Measurements from ENCODE around the gene TIAM1. TPM values are rescaled to one million over a fixed set of nuclear protein-coding genes. Genes with fewer than 3 reads are reported as not detected.

TIAM1 gene
- total RNA-seq, 1 donor from 2014 or later: 6.7 TPM

DNA sequence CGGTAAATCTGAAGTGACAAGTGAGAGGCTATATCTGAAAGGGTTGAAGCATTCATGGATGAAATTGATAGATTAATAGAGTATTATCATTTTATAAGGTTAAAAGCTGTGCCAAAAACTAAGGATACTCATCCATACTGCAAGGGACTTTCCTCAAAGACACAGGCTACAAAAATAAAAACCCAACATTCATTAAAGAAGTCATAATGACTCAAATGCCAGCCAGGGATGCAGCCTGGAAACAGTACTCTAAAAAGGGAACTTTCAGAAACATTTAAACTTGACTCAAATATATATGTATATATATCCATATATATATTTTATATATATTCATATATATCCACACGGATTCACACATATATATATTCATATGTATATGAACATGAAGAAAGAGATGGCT, 1.1 kb upstream of the TIAM1 start:
- Histone ChIP-seq H3K36me3 (ENCODE audit: control insufficient read depth, insufficient read depth, low read length) (no peaks in the 10 kb centered on the region), H3K27me3 (ENCODE audit: control insufficient read depth, insufficient read depth, low read length) (no peaks in the 10 kb centered on the region), H3K4me3 (ENCODE audit: low read depth, low read length) (no peak overlapping the region)
- DNase-seq (ENCODE audit: low read depth): no peak
- TF ChIP-seq, protein P1, sequence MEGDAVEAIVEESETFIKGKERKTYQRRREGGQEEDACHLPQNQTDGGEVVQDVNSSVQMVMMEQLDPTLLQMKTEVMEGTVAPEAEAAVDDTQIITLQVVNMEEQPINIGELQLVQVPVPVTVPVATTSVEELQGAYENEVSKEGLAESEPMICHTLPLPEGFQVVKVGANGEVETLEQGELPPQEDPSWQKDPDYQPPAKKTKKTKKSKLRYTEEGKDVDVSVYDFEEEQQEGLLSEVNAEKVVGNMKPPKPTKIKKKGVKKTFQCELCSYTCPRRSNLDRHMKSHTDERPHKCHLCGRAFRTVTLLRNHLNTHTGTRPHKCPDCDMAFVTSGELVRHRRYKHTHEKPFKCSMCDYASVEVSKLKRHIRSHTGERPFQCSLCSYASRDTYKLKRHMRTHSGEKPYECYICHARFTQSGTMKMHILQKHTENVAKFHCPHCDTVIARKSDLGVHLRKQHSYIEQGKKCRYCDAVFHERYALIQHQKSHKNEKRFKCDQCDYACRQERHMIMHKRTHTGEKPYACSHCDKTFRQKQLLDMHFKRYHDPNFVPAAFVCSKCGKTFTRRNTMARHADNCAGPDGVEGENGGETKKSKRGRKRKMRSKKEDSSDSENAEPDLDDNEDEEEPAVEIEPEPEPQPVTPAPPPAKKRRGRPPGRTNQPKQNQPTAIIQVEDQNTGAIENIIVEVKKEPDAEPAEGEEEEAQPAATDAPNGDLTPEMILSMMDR (IDR thresholded peaks at IDR 0.05; ENCODE audit: insufficient read depth, low read length, poor library complexity, severe bottlenecking): no peak

DNA sequence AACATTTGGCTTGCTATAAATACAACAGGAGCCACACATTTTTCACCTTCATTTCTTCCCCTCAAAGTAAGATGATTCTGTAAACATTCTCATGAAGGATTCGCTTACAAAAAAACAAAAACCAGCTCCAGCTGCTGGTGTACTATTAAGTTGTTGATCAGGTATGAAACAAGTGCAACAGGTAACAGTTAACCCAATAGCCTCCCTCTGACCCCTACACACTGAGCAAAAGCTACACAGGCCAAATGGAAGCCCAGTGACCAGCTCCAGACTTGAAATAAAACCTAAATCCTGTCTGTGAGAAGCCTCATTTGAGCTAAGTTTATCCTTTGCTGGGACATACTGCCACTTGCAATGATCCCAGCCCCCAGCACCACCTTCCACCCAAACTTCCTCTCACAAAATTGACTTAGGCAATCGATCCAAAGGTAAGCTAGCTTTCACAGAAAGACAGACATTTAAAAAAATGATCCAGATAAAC, 991 bp downstream of the TIAM1 start:
- H3K36me3 ChIP-seq (ENCODE audit: control insufficient read depth, insufficient read depth, low read length): no peaks in the 10 kb centered on the region
- TF ChIP-seq, protein P1 (IDR thresholded peaks at IDR 0.05; ENCODE audit: insufficient read depth, low read length, poor library complexity, severe bottlenecking): no peak
- H3K4me3 ChIP-seq (ENCODE audit: low read depth, low read length): peak overlapping the region; percentile 79
- H3K27me3 ChIP-seq (ENCODE audit: control insufficient read depth, insufficient read depth, low read length): no peaks in the 10 kb centered on the region
- DNase-seq (ENCODE audit: low read depth): no peak

DNA sequence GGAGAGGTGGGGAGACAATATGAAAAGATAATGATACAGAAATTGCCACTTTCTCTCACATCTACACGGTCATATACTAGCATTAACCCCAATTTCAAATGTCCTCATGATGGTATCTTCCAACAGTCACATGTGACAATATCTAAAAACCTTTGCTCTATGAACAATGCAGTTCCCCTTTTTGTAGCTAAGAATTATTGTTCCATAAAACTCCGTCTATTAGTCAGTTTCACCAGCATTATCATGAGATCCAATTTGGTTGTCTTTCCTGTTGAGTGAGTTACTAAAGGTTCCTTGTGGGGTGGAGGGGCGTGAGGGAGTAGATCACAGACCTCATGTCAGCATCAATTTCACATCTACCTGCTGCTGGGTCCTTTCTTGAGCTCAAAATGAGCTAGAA, 1.7 kb downstream of the TIAM1 start:
- H3K4me3 ChIP-seq (ENCODE audit: low read depth, low read length): no peak overlapping the region
- DNase-seq (ENCODE audit: low read depth): no peak
- H3K27me3 ChIP-seq (ENCODE audit: control insufficient read depth, insufficient read depth, low read length): no peaks in the 10 kb centered on the region
- TF ChIP-seq, protein P1 (IDR thresholded peaks at IDR 0.05; ENCODE audit: insufficient read depth, low read length, poor library complexity, severe bottlenecking): no peak
- no peaks in the 10 kb centered on the region for H3K36me3 ChIP-seq (ENCODE audit: control insufficient read depth, insufficient read depth, low read length)

DNA sequence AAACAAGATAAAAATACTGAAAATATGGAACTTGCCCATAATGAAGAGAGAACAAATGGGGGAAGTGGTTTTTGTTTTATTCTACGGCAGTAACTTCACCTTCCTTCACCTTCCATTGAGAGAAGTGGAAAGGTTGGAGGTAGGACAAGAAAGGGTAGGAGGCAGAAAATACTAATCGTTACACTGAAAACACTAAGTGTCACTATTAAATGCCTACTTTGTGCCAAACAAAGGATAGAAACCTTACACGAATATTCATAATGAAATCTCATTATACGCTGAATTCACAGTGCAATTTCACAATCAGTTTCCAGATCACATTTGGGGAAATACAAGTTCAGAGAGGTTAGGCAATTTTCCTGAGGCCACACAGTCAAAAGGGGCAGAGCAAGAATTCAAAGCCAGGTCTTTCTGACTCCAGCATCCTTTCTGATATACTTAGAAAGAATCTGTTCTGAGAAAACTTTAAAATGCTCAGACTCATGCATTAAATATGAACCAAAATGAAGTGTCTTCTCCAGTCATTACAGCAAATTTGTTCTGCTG, 3.0 kb downstream of the TIAM1 start:
- no peak for DNase-seq (ENCODE audit: low read depth)
- TF ChIP-seq, protein P1 (IDR thresholded peaks at IDR 0.05; ENCODE audit: insufficient read depth, low read length, poor library complexity, severe bottlenecking): no peak
- no peak overlapping the region for H3K4me3 ChIP-seq (ENCODE audit: low read depth, low read length)
- no peaks in the 10 kb centered on the region for H3K27me3 ChIP-seq (ENCODE audit: control insufficient read depth, insufficient read depth, low read length)
- no peaks in the 10 kb centered on the region for H3K36me3 ChIP-seq (ENCODE audit: control insufficient read depth, insufficient read depth, low read length)

DNA sequence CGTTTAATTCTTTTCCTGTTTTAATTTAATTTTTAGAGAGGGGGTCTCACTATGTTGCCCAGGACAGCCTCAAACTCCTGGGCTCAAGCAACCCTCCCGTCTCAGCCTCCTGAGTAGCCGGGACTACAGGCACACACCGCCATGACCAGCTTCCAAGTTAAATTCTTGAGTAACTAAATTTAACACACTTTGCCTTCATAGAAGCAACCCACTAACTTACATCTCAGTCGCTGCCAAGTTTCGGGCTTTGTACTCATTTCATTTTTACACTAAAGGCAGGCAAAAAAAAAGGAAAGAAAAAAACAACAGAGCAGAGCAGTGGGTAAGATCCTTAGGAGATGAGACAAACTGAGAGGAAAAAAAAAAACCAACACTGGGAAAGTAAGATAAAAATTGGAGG, 3.5 kb downstream of the TIAM1 start:
- no peaks in the 10 kb centered on the region for H3K27me3 ChIP-seq (ENCODE audit: control insufficient read depth, insufficient read depth, low read length)
- no peaks in the 10 kb centered on the region for H3K36me3 ChIP-seq (ENCODE audit: control insufficient read depth, insufficient read depth, low read length)
- no peak for DNase-seq (ENCODE audit: low read depth)
- no peak overlapping the region for H3K4me3 ChIP-seq (ENCODE audit: low read depth, low read length)
- TF ChIP-seq, protein P1 (IDR thresholded peaks at IDR 0.05; ENCODE audit: insufficient read depth, low read length, poor library complexity, severe bottlenecking): no peak

DNA sequence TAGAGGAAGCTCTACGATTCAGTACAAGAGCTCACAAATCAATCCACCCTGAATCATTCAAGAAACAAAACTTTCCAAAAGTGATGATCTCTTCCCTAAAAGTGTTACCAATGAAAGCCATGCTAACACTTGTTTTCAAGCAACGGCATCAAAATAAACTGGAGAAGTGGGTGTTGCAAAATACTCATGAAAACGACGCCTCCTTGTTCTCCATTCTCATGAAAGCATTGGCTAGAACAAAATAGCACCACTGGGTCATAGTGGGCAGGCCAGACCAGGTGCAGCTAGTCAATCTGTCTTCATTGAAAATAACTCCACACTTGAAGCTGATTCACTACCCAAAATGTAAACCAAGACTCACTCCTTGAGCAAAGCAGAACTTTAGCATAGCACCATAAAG, 4.3 kb downstream of the TIAM1 start:
- Histone ChIP-seq H3K36me3 (ENCODE audit: control insufficient read depth, insufficient read depth, low read length) (no peaks in the 10 kb centered on the region), H3K27me3 (ENCODE audit: control insufficient read depth, insufficient read depth, low read length) (no peaks in the 10 kb centered on the region), H3K4me3 (ENCODE audit: low read depth, low read length) (no peak overlapping the region)
- TF ChIP-seq, protein P1 (IDR thresholded peaks at IDR 0.05; ENCODE audit: insufficient read depth, low read length, poor library complexity, severe bottlenecking): no peak
- no peak for DNase-seq (ENCODE audit: low read depth)
